Measurements from ENCODE around the gene SRD5A1.

Gene SRD5A1

GRCh38 chr5:6715271-6715670 is 82.0 kb downstream of the SRD5A1 start:
- no peak for DNase-seq

- no peak for DNase-seq
Observed at GRCh38 chr5:6715758-6716628, 82.8 kb downstream of the SRD5A1 start.

- DNase-seq: no peak
Observed at GRCh38 chr5:6716629-6717149, 83.4 kb downstream of the SRD5A1 start.

GRCh38 chr5:6717247-6717646 is 84.0 kb downstream of the SRD5A1 start:
- no peak for DNase-seq

GRCh38 chr5:6717687-6718086 is 84.4 kb downstream of the SRD5A1 start:
- no peak for DNase-seq

- DNase-seq: no peak
Observed at GRCh38 chr5:6718161-6718681, 85.0 kb downstream of the SRD5A1 start.

GRCh38 chr5:6718718-6719117 is 85.5 kb downstream of the SRD5A1 start:
- no peak for DNase-seq

GRCh38 chr5:6719417-6719816 is 86.2 kb downstream of the SRD5A1 start:
- DNase-seq: no peak

GRCh38 chr5:6719896-6720560 is 86.8 kb downstream of the SRD5A1 start:
- no peak for DNase-seq

GRCh38 chr5:6720561-6720921 is 87.3 kb downstream of the SRD5A1 start:
- no peak for DNase-seq

GRCh38 chr5:6721442-6721841 is 88.2 kb downstream of the SRD5A1 start:
- DNase-seq: no peak

GRCh38 chr5:6722015-6722414 is 88.8 kb downstream of the SRD5A1 start:
- DNase-seq: no peak

GRCh38 chr5:6723122-6723815 is 90.0 kb downstream of the SRD5A1 start:
- no peak for DNase-seq

- DNase-seq: no peak
Observed at GRCh38 chr5:6723816-6724300, 90.6 kb downstream of the SRD5A1 start.
